ENCODE results near the gene NARS2. TPM values are rescaled to one million over a fixed set of nuclear protein-coding genes. Genes with fewer than 3 reads are reported as not detected.

Gene NARS2
- total and polyA plus RNA-seq, 9 donors, result 13.2 to 24.5 (median 17.1) TPM

DNA sequence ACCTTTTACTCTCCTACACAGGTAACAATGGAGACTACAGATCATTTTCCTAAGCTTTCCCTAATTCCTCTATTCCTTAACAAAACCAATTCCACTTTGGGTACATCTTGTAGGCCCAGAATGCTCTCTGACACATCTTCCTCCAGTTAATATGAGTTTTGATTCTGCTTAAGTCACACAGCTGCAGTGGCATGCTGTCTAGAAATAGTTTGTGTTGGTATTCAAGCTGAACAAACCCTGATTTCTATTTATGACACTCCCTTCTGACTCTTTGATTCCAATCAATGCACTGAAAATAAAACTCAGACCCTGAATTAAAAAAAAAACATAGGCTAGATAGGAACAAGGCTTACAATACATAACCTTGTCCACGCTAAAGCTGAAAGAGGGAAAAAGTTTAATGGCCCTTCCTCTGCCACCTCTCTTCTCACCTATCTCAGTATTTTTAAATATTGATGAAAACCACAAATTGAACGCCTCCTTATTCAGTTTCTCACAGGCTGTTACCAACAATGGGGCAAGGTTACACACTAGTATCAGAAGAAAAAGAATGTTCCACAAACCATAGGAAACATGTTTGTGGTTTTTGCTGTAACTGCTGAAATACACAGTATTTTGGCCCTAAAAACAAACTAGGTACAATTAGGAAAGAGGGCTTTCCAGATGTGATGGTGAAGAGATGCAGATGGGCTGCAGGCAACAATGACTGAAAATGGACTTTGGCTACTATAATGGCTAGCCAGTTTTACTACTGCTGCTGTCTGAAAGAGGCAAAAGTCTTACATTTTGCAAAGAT lies 121.3 kb downstream of the NARS2 start:
- no peak for DNase-seq
- H3K4me1 ChIP-seq (ENCODE audit: insufficient read depth), result no peaks in the 10 kb centered on the region
- intact Hi-C loops (cut with DNase I), result no loop called here
- no peak overlapping the region for H3K27ac ChIP-seq
- H3K9me3 ChIP-seq, result no peaks in the 10 kb centered on the region
- 50 to 65% (median 54%) methylated on average over 2 of the region's 2 CpGs for WGBS, 3 donors
- no peak overlapping the region for H3K4me3 ChIP-seq
- H3K27me3 ChIP-seq, result no peaks in the 10 kb centered on the region
- TF ChIP-seq EP300 (IDR thresholded peaks at IDR 0.05), result no peak
- TF ChIP-seq CTCF (IDR thresholded peaks at IDR 0.05), result no peak
- no peak for TF ChIP-seq POLR2A (IDR thresholded peaks at IDR 0.05)
- H3K36me3 ChIP-seq, result no peaks in the 10 kb centered on the region

GRCh38 chr11:78451371-78452150 lies 123.1 kb downstream of the NARS2 start:
- Histone ChIP-seq H3K4me1 (ENCODE audit: insufficient read depth) (no peaks in the 10 kb centered on the region), H3K36me3 (no peaks in the 10 kb centered on the region), H3K27me3 (no peaks in the 10 kb centered on the region), H3K4me3 (no peak overlapping the region), H3K9me3 (no peaks in the 10 kb centered on the region), H3K27ac (no peak overlapping the region)
- TF ChIP-seq CTCF (IDR thresholded peaks at IDR 0.05) (no peak), POLR2A (IDR thresholded peaks at IDR 0.05) (no peak), EP300 (IDR thresholded peaks at IDR 0.05) (no peak)
- WGBS, 3 donors, result 97 to 98% (median 97%) methylated on average over 5 of the region's 5 CpGs
- intact Hi-C loops (cut with DNase I), result no loop called here
- no peak for DNase-seq

DNA sequence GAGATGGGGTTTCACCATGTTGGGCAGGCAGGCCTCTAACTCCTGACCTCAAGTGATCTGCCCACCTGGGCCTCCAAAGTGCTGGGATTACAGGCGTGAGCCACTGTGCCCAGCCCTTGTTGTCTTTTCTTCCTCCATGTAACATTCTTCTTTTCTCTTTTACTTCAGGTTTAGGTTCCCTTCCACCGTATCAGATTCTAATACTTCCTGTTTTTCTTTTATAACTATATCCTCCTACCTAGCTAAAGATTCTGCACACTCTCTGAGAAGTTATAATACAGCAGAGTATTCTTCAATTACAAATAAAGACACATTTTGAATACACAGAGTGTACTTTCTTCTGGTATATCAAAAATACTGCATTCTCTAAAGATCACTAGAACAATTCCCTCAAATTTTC lies 123.8 kb downstream of the NARS2 start:
- intact Hi-C loops (cut with DNase I), result no loop called here
- Histone ChIP-seq H3K27ac (no peak overlapping the region), H3K9me3 (no peaks in the 10 kb centered on the region), H3K27me3 (no peaks in the 10 kb centered on the region), H3K4me1 (ENCODE audit: insufficient read depth) (no peaks in the 10 kb centered on the region), H3K4me3 (no peak overlapping the region), H3K36me3 (no peaks in the 10 kb centered on the region)
- TF ChIP-seq POLR2A (IDR thresholded peaks at IDR 0.05) (no peak), CTCF (IDR thresholded peaks at IDR 0.05) (no peak), EP300 (IDR thresholded peaks at IDR 0.05) (no peak)
- no peak for DNase-seq
- WGBS, 3 donors, result 89 to 94% (median 92%) methylated on average over 2 of the region's 2 CpGs

GRCh38 chr11:78449866-78450265 lies 124.8 kb downstream of the NARS2 start:
- H3K27ac ChIP-seq, result no peak overlapping the region
- intact Hi-C loops (cut with DNase I), result no loop called here
- no peak for TF ChIP-seq POLR2A (IDR thresholded peaks at IDR 0.05)
- no peak for TF ChIP-seq EP300 (IDR thresholded peaks at IDR 0.05)
- TF ChIP-seq CTCF (IDR thresholded peaks at IDR 0.05), result no peak

More at GRCh38 chr11:78449866-78450265, 124.8 kb downstream of the NARS2 start:
- H3K9me3 ChIP-seq, result no peaks in the 10 kb centered on the region
- 94 to 96% (median 94%) methylated on average over 4 of the region's 4 CpGs for WGBS, 3 donors
- no peaks in the 10 kb centered on the region for H3K27me3 ChIP-seq
- no peak overlapping the region for H3K4me3 ChIP-seq
- no peaks in the 10 kb centered on the region for H3K36me3 ChIP-seq
- H3K4me1 ChIP-seq (ENCODE audit: insufficient read depth), result no peaks in the 10 kb centered on the region
- no peak for DNase-seq

Measured in ovary (tissue), 9 donors.